Amygdala (tissue), 56 donors: Measurements from ENCODE around the gene DALRD3.

ENCODE experiments used
- DNase-seq, 56 donors: peaks; one replicate each; lab custom pipeline; 2025; lab: John Stamatoyannopoulos, UW

Gene DALRD3, protein sequence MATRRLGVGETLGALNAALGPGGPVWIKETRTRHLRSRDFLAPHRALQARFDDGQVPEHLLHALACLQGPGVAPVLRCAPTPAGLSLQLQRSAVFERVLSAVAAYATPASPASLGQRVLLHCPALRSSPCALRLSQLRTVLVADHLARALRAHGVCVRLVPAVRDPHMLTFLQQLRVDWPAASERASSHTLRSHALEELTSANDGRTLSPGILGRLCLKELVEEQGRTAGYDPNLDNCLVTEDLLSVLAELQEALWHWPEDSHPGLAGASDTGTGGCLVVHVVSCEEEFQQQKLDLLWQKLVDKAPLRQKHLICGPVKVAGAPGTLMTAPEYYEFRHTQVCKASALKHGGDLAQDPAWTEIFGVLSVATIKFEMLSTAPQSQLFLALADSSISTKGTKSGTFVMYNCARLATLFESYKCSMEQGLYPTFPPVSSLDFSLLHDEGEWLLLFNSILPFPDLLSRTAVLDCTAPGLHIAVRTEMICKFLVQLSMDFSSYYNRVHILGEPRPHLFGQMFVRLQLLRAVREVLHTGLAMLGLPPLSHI

GRCh38 chr3:49017971-49018706 is at the start of gene DALRD3:
DALRD3 (minus strand) TSS chr3:49018580; CDS start chr3:49018564, 16 bp downstream.
- peak in 47 of 56 donors; percentile 22 to 82 (median 53) for DNase-seq

DNA sequence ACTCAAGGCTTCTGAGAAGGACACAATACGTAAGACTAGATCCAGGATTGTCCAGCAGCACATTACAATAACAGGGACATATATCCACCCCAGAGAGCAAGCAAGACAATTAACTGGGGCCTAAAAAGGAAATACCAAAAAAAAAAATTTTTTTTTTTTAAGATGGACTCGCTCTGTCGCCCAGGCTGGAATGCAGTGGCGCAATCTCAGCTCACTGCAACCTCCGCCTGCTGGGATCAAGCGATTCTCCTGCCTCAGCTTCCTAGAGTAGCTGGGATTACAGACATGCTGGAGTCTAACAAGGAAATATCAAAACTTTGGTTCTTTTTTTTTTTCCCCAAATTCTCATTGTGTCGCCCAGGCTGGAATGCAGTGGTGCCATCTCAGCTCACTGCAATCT is 39.6 kb upstream of the DALRD3 start:
- no peak for DNase-seq

DNA sequence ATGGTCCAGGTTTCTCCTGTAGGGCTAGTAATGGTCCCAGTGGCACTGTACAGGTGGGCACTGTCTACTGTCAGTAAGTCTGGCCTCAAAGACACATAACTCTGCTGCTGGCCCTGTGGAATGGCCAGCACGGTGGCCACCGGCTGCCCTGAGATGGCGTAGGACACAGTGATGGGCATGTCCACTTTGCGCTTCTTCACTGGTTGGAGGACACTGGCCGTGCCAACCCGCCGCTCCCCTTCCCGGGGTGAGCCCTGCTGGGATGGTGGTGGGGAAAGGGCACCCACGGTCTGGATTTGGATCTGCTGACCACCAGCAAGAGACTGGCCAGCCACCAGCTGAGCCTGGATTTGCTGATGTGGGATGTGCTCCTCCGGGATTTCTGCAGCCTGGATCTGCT is 38.9 kb upstream of the DALRD3 start:
- no peak for DNase-seq

DNA sequence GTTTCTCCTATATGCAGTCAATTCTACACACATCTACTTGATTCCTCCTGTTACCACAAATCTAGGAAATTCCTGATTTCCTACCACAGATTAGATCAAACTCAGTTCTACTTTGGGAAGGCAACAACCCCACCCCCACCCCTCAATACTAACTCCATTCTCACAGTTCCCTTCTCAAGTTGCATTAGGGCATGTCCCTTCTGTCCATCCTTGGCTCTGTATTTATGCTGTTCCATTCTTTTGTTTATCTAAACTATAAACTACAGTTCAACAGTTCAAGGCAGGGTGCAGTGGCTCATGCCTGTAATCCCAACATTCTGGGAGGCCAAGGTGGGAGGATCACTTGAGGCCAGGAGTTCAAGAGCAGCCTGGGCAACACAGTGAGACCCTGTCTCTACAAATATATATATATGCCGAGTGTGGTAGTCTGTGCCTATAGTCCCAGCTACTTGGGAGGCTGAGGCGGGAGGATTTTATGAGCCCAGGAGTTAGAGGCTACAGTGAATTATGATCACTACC is 36.0 kb upstream of the DALRD3 start:
- no peak for DNase-seq

GRCh38 chr3:49053543-49053942 is 35.2 kb upstream of the DALRD3 start:
- no peak for DNase-seq

DNA sequence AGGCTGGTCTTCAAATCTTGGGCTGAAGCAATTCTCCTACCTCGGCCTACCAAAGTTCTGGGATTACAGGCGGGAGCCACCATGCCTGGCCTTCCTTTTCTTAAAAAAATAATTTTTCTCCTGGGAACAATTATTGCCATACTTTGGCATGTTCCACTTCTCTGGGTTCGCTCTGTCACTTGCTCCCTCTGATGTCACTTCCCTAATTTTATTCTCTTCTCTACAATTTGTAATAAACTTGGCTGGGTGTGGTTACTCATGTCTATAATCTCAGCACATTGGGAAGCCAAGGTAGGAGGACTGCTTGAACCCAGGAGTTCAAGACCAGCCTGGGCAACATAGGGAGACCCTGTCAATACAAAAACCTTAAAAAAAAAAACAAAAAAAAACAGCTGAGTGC is 16.9 kb upstream of the DALRD3 start:
- no peak for DNase-seq

DNA sequence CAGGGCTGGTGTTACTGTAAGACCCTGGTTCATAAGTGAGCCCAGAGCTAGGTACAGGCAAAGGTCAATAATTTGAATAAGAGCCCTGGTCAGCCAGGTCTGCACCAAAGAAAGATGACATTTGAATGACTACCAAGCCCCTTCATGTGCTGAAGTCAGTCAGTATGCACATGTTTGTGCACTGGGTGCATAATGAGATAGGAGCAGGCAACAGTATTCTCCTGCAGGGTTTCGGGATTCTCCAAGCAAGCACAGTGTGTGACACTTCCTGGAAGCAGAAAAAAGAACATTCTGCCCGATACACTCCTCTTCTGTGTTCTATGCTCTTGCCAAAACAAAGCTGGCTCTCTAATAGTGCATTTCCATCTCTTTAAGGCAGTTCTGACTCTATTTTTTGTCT is 16.3 kb upstream of the DALRD3 start:
- no peak for DNase-seq

GRCh38 chr3:49032646-49033304 is 14.4 kb upstream of the DALRD3 start:
- no peak for DNase-seq

GRCh38 chr3:49030321-49030720 is 11.9 kb upstream of the DALRD3 start:
- DNase-seq: no peak

GRCh38 chr3:49029563-49029884 is 11.1 kb upstream of the DALRD3 start:
- no peak for DNase-seq

GRCh38 chr3:49028673-49029562 is 10.5 kb upstream of the DALRD3 start, which contains the start of gene IMPDH2:
IMPDH2 (minus strand) TSS chr3:49029398; CDS start chr3:49029350, 48 bp downstream.
- DNase-seq: peak in 55 of 56 donors; percentile 66 to 97 (median 90)

- no peak for DNase-seq
These were observed 9.9 kb upstream of the DALRD3 start for GRCh38 chr3:49028298-49028672.

DNA sequence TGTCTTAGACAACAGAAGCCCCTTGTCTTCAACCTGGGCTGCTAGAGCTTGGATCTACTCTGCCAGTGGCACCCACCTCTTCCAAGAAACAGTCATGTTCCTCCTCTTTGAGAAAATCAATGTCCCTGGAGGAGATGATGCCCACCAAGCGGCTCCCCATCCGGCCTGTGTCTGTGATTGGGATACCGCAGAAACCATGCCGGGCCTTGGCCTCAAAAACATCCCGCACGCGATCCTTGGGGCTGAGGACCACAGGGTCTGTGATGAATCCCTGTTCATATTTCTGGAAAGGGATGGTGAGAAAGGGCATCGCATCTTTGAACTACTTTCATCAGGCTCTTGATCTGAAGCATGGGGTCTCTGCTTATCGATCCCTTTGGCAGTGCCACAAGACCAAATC is 9.3 kb upstream of the DALRD3 start:
- no peak for DNase-seq

DNA sequence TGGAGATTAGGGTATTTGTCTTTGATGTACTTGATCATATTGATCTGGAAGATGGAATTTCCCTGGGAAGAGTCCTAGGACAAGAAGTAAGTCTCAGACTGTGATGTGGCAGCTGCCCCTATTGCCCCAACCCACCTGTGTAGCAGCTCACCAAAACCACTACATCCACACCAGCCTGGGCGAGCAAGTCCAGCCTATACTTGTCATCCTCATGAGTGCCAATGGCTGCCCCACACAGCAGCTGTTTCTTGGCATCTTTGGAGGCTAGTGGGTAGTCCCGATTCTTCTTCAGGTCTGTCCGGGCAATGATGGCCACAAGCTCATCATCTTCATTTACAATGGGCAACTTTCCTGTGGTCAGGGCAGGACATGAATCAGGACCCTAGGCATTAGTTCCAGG is 8.2 kb upstream of the DALRD3 start:
- no peak for DNase-seq

DNA sequence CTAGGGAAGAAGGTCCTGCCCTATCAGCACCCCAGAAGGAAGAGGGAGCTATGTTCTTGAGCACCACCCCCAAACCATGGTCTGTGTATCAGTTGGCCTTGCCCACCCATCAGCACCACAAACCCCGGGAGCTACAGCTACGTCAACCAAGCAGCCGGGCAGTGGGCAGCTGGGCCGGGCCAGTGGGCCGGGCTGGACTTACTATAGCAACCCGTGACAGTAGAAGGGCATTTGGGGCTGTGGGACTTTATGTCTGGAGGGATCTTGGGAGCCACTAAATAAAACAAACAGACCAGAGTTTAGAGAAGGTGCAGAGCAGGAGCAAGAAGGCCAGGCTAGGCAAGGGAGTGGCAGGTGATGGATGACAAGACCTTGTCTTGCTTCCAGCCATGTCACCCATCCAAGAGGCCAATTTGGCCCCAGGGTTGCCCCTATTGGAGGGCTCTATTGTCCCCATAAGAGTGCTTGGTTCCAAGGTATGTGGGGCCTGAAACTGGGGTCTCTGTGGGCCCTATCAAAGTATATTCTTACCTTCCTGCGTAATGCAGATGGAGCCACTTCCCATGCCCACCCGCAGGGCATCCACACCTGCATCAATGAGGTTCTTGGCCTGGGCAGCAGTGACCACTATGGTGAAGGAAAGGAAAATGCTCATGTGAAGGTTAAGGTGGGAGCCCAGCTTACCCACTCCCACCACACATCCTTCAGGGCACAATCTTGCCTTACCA is 7.6 kb upstream of the DALRD3 start:
- no peak for DNase-seq

- no peak for DNase-seq
These were observed 6.8 kb upstream of the DALRD3 start for GRCh38 chr3:49025005-49025792.

DNA sequence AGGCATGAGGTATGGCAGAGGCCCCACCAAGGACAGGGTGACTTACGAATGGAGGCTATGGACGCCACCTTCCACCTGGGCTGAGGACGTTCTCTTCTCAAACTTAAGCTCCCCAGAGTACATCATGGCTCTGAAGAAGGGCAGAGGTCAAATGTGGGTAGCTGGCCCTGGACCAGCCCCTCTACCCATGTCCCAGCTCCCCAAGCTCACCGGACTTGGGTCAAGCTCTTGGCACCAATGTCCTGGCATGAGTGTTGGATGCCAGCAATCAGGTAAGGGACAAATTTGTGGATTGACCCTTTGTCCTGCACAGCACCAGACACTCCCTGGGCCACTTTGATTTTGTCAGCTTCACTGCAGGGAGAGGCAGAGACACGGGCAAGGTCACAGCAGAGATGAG is 6.1 kb upstream of the DALRD3 start:
- no peak for DNase-seq

- DNase-seq: no peak
These were observed 5.4 kb upstream of the DALRD3 start for GRCh38 chr3:49023775-49024174.
